Tibial nerve (tissue), 4 donors: ENCODE results near the gene SV2B. TPM values are rescaled to one million over a fixed set of nuclear protein-coding genes. Genes with fewer than 3 reads are reported as not detected.

ENCODE experiments used
- DNase-seq, 2 donors: peaks; one replicate each; pipeline ENCODE4 v3.0.0-alpha.2; 2019; ENCODE audit warnings: low spot score in 2 of 2
- H3K27ac ChIP-seq, 4 donors: fragments of 200-600 bp; sonication (generic) in 3 of 4; one replicate each; pipeline ENCODE4 v1.5.1; 2017 to 2019; ENCODE audit warnings: mild to moderate bottlenecking in 1 of 4
- H3K27me3 ChIP-seq, 2 donors: fragments of 200-600 bp; sonication (generic) in 1 of 2; one replicate each; pipeline versions ENCODE4 v1.5.1 to v1.6.0; 2017 to 2019
- H3K36me3 ChIP-seq, 3 donors: fragments of 200-600 bp; sonication (generic); one replicate each; pipeline ENCODE4 v1.5.1; 2018 to 2019
- H3K4me1 ChIP-seq, 4 donors: fragments of 200-600 bp; sonication (generic) in 3 of 4; one replicate each; pipeline ENCODE4 v1.5.1; 2017 to 2019
- H3K4me3 ChIP-seq, 4 donors: fragments of 200-600 bp; sonication (generic) in 3 of 4; one replicate each; pipeline ENCODE4 v1.5.1; 2017 to 2019; ENCODE audit warnings: mild to moderate bottlenecking in 1 of 4, moderate library complexity in 1 of 4
- H3K9me3 ChIP-seq, 4 donors: fragments of 200-600 bp; sonication (generic) in 3 of 4; one replicate each; pipeline ENCODE4 v1.5.1; 2017 to 2019
- CTCF ChIP-seq, 5 experiments: fragments of 200-600 bp in 3 of 5; fragments of 450-650 bp in 2 of 5; sonication (generic) in 3 of 5; IDR thresholded peaks; one replicate each; pipeline ENCODE4 v1.5.1; 2016 to 2019; ENCODE audit warnings: antibody characterized with exemption in 5 of 5, mild to moderate bottlenecking in 3 of 5, moderate library complexity in 2 of 5
- EP300 ChIP-seq, 2 donors: sonication (generic); formaldehyde crosslinking; IDR thresholded peaks; one replicate each; pipeline ENCODE4 v1.6.1; 2017; ENCODE audit warnings: antibody characterized with exemption in 2 of 2, mild to moderate bottlenecking in 1 of 2
- POLR2A ChIP-seq, 2 donors: fragments of 450-650 bp; IDR thresholded peaks; one replicate each; pipeline ENCODE4 v1.6.1; 2017; ENCODE audit warnings: antibody characterized with exemption in 2 of 2, mild to moderate bottlenecking in 2 of 2, moderate library complexity in 2 of 2
- whole genome bisulfite sequencing, 2 donors: methylation state at CpG; one replicate each; pipeline ENCODE4 v1.1.5; 2018; 5-methylcytosine and 5-hydroxymethylcytosine counted together
- total RNA-seq, 4 donors: library from RNA; depleted of rRNA; stranded (reverse); fragments of >200 nt; gene quantifications; one replicate each; pipeline ENCODE4 v1.1.0, GENCODE V29; 2016

Gene SV2B
- total RNA-seq, 4 donors from 2014 or later: 8.3 to 20.5 (median 17.1) TPM

- DNase-seq: no peak
- H3K9me3 ChIP-seq: no peaks in the 10 kb centered on the region
- H3K4me3 ChIP-seq: no peak overlapping the region
- H3K4me1 ChIP-seq: no peaks in the 10 kb centered on the region
- no peaks in the 10 kb centered on the region for H3K27me3 ChIP-seq
- H3K36me3 ChIP-seq: no peaks in the 10 kb centered on the region
- TF ChIP-seq EP300 (IDR thresholded peaks at IDR 0.05) (no peak), CTCF (IDR thresholded peaks at IDR 0.05) (no peak), POLR2A (IDR thresholded peaks at IDR 0.05) (no peak)
- no peak overlapping the region for H3K27ac ChIP-seq
These were observed 102.5 kb downstream of the SV2B start for GRCh38 chr15:91202510-91203102.

- Histone ChIP-seq H3K27me3 (no peaks in the 10 kb centered on the region), H3K4me3 (no peak overlapping the region), H3K4me1 (no peaks in the 10 kb centered on the region), H3K27ac (no peak overlapping the region), H3K36me3 (no peaks in the 10 kb centered on the region), H3K9me3 (no peaks in the 10 kb centered on the region)
- DNase-seq: no peak
- TF ChIP-seq CTCF (IDR thresholded peaks at IDR 0.05): no peak
- TF ChIP-seq POLR2A (IDR thresholded peaks at IDR 0.05): no peak
- TF ChIP-seq EP300 (IDR thresholded peaks at IDR 0.05): no peak
- 49 to 54% methylated on average over 7 of the region's 7 CpGs for WGBS, 2 donors
These were observed 103.7 kb downstream of the SV2B start for GRCh38 chr15:91203619-91204203.

GRCh38 chr15:91208371-91208770, 108.3 kb downstream of the SV2B start:
- H3K4me3 ChIP-seq: no peak overlapping the region
- no peaks in the 10 kb centered on the region for H3K4me1 ChIP-seq
- H3K9me3 ChIP-seq: no peaks in the 10 kb centered on the region
- H3K27ac ChIP-seq: no peak overlapping the region
- no peaks in the 10 kb centered on the region for H3K36me3 ChIP-seq
- DNase-seq: no peak
- TF ChIP-seq POLR2A (IDR thresholded peaks at IDR 0.05) (no peak), CTCF (IDR thresholded peaks at IDR 0.05) (no peak), EP300 (IDR thresholded peaks at IDR 0.05) (no peak)
- no peaks in the 10 kb centered on the region for H3K27me3 ChIP-seq
- WGBS, 2 donors: 53 to 64% methylated on average over 1 of the region's 1 CpG

- H3K4me1 ChIP-seq: peaks cover 0 to under 1% (median 0%) of the 10 kb centered on the region in 4 donors
- no peak overlapping the region for H3K4me3 ChIP-seq
- no peak overlapping the region for H3K27ac ChIP-seq
- no peak for TF ChIP-seq CTCF (IDR thresholded peaks at IDR 0.05)
- TF ChIP-seq POLR2A (IDR thresholded peaks at IDR 0.05): no peak
- TF ChIP-seq EP300 (IDR thresholded peaks at IDR 0.05): no peak
- no peaks in the 10 kb centered on the region for H3K36me3 ChIP-seq
- no peaks in the 10 kb centered on the region for H3K27me3 ChIP-seq
- DNase-seq: no peak
- 67 to 68% methylated on average over 4 of the region's 4 CpGs for WGBS, 2 donors
- peaks cover 0 to 4% (median 0%) of the 10 kb centered on the region in 4 donors for H3K9me3 ChIP-seq
These were observed 109.3 kb downstream of the SV2B start for GRCh38 chr15:91209318-91209717.

GRCh38 chr15:91209726-91210125, 109.7 kb downstream of the SV2B start:
- no peak overlapping the region for H3K4me3 ChIP-seq
- 47 to 51% methylated on average over 3 of the region's 3 CpGs for WGBS, 2 donors
- H3K27ac ChIP-seq: no peak overlapping the region
- H3K4me1 ChIP-seq: peaks cover 0 to 5% (median 0%) of the 10 kb centered on the region in 4 donors
- H3K9me3 ChIP-seq: peaks cover 0 to 4% (median 0%) of the 10 kb centered on the region in 4 donors
- no peaks in the 10 kb centered on the region for H3K36me3 ChIP-seq
- no peak for TF ChIP-seq POLR2A (IDR thresholded peaks at IDR 0.05)
- no peak for TF ChIP-seq EP300 (IDR thresholded peaks at IDR 0.05)
- no peaks in the 10 kb centered on the region for H3K27me3 ChIP-seq
- DNase-seq: no peak
